Activated B cell treated with CpG ODN at 0.5 μM for 24 hours (primary cell): ENCODE data around the gene DISC1. TPM values are rescaled to one million over a fixed set of nuclear protein-coding genes. Genes with fewer than 3 reads are reported as not detected.

Experiments
- ATAC-seq: fragments of 200-7000 bp; cut with Tn5 transposase; one replicate; pipeline ENCODE4 v1.10.0; 2021; ENCODE audit warnings: low read depth, mild to moderate bottlenecking, moderate library complexity
- CTCF ChIA-PET: fragments of 350-600 bp; sonication (Branson Sonifier 250); formaldehyde crosslinking; loops from one replicate; lab custom pipeline; 2021; ENCODE audit warnings: antibody characterized with exemption; lab: Charles Lee
- POLR2A ChIA-PET: fragments of 350-600 bp; sonication (Branson Sonifier 250); formaldehyde crosslinking; loops from one replicate; lab custom pipeline; 2021; ENCODE audit warnings: antibody characterized with exemption; lab: Charles Lee
- DNase-seq: peaks from one replicate; pipeline ENCODE4 v3.0.0; 2022
- H3K27ac Mint-ChIP-seq: one replicate; pipeline ENCODE4 v1.8.0; 2020; ENCODE audit warnings: mixed read lengths
- H3K27me3 Mint-ChIP-seq: one replicate; pipeline ENCODE4 v1.8.0; 2021; ENCODE audit warnings: mixed read lengths
- H3K36me3 Mint-ChIP-seq: one replicate; pipeline ENCODE4 v1.8.0; 2021; ENCODE audit warnings: low read depth, mixed read lengths
- H3K4me1 Mint-ChIP-seq: one replicate; pipeline ENCODE4 v1.8.0; 2021; ENCODE audit warnings: mixed read lengths
- H3K4me3 Mint-ChIP-seq: one replicate; pipeline ENCODE4 v1.8.0; 2020; ENCODE audit warnings: mild to moderate bottlenecking, mixed read lengths
- H3K9me3 Mint-ChIP-seq: one replicate; pipeline ENCODE4 v1.8.0; 2020; ENCODE audit warnings: mixed read lengths
- CTCF ChIP-seq: fragments of 200-600 bp; IDR thresholded peaks from one replicate; pipeline ENCODE4 v1.8.0; 2022; ENCODE audit warnings: antibody characterized with exemption, mild to moderate bottlenecking
- intact Hi-C: fragments of 100-400 bp; cut with micrococcal nuclease; formaldehyde crosslinking; loops from one replicate; pipeline ENCODE4 v1.15.1; 2024
- total RNA-seq: library from RNA; stranded (reverse); gene quantifications from 2 replicates; pipeline ENCODE4 v1.2.3, GENCODE V29; 2022

The DISC1 gene
- total RNA-seq, 1 donor from 2014 or later = 2.4 TPM

- intact Hi-C loops = loop anchor here (5.0 kb wide), 1 partner anchor 81 kb away; no protein-coding TSS in a partner anchor
These were observed 66.9 kb downstream of the DISC1 start for GRCh38 chr1:231693361-231694074.

GRCh38 chr1:231694075-231694431 is 67.5 kb downstream of the DISC1 start:
- CTCF ChIA-PET = no interaction called here

More at GRCh38 chr1:231693361-231694074, 66.9 kb downstream of the DISC1 start:
- CTCF ChIA-PET = no interaction called here
- Mint-ChIP-seq H3K36me3 (peaks cover 10% of the 10 kb centered on the region), H3K27me3 (peaks cover 53% of the 10 kb centered on the region), H3K9me3 (no peaks in the 10 kb centered on the region), H3K4me3 (no peak overlapping the region), H3K27ac (no peak overlapping the region), H3K4me1 (peaks cover 12% of the 10 kb centered on the region)
- no peak for TF ChIP-seq CTCF
- POLR2A ChIA-PET = no interaction called here
- DNase-seq (no peak), ATAC-seq (no peak)

GRCh38 chr1:231694465-231695077 is 68.0 kb downstream of the DISC1 start:
- no peak overlapping the region for H3K4me3 Mint-ChIP-seq
- ATAC-seq = no peak
- TF ChIP-seq CTCF = no peak
- H3K36me3 Mint-ChIP-seq = peaks cover 10% of the 10 kb centered on the region
- no peak for DNase-seq
- no peak overlapping the region for H3K27ac Mint-ChIP-seq
- no peaks in the 10 kb centered on the region for H3K9me3 Mint-ChIP-seq
- peaks cover 15% of the 10 kb centered on the region for H3K4me1 Mint-ChIP-seq
- peaks cover 47% of the 10 kb centered on the region for H3K27me3 Mint-ChIP-seq
- intact Hi-C loops = loop anchor here (5.0 kb wide), 1 partner anchor 82 kb away; no protein-coding TSS in a partner anchor
- ChIA-PET POLR2A (no interaction called here), CTCF (no interaction called here)

More at GRCh38 chr1:231694075-231694431, 67.5 kb downstream of the DISC1 start:
- no peaks in the 10 kb centered on the region for H3K9me3 Mint-ChIP-seq
- no peak overlapping the region for H3K4me3 Mint-ChIP-seq
- DNase-seq (no peak), ATAC-seq (no peak)
- intact Hi-C loops = loop anchor here (5.0 kb wide), 1 partner anchor 82 kb away; no protein-coding TSS in a partner anchor
- H3K4me1 Mint-ChIP-seq = peaks cover 12% of the 10 kb centered on the region
- no peak overlapping the region for H3K27ac Mint-ChIP-seq
- H3K27me3 Mint-ChIP-seq = peaks cover 48% of the 10 kb centered on the region
- TF ChIP-seq CTCF = no peak
- H3K36me3 Mint-ChIP-seq = peaks cover 10% of the 10 kb centered on the region
- POLR2A ChIA-PET = no interaction called here

- ATAC-seq (no peak), DNase-seq (no peak)
- Mint-ChIP-seq H3K4me3 (no peak overlapping the region), H3K27ac (no peak overlapping the region), H3K27me3 (peaks cover 37% of the 10 kb centered on the region), H3K4me1 (peaks cover 10% of the 10 kb centered on the region), H3K9me3 (peaks cover 2% of the 10 kb centered on the region), H3K36me3 (peaks cover 10% of the 10 kb centered on the region)
- no peak for TF ChIP-seq CTCF
- POLR2A ChIA-PET = no interaction called here
- intact Hi-C loops = no loop called here
- CTCF ChIA-PET = no interaction called here
These were observed 69.1 kb downstream of the DISC1 start for GRCh38 chr1:231695439-231696255.

- Mint-ChIP-seq H3K36me3 (peaks cover 20% of the 10 kb centered on the region), H3K27ac (no peak overlapping the region), H3K9me3 (peaks cover 3% of the 10 kb centered on the region), H3K4me1 (peaks cover 9% of the 10 kb centered on the region), H3K4me3 (no peak overlapping the region), H3K27me3 (peaks cover 22% of the 10 kb centered on the region)
- ATAC-seq (no peak), DNase-seq (no peak)
- TF ChIP-seq CTCF = no peak
- intact Hi-C loops = no loop called here
- CTCF ChIA-PET = no interaction called here
- POLR2A ChIA-PET = no interaction called here
These were observed 73.2 kb downstream of the DISC1 start for GRCh38 chr1:231699784-231700183.
